Dendritic cell treated with granulocyte-macrophage colony-stimulating factor and Interleukin-4, amounts not matched to agents 40 ng/mL and 50 ng/mL, for 4 days (primary cell): ENCODE data around the gene SPSB1.
"Not testable (repeated sequence)": the region's sequence is repeated elsewhere in the genome, so short reads cannot be mapped to it uniquely, and the experiment has no call there.

Source experiments
- H3K27ac Mint-ChIP-seq: one replicate; pipeline ENCODE4 v1.8.0; 2022; ENCODE audit warnings: mild to moderate bottlenecking, mixed read lengths
- H3K27me3 Mint-ChIP-seq: one replicate; pipeline ENCODE4 v1.8.0; 2022; ENCODE audit warnings: mild to moderate bottlenecking, mixed read lengths
- H3K36me3 Mint-ChIP-seq: one replicate; pipeline ENCODE4 v1.8.0; 2022; ENCODE audit warnings: low read depth, mixed read lengths
- H3K4me1 Mint-ChIP-seq: one replicate; pipeline ENCODE4 v1.8.0; 2022; ENCODE audit warnings: low read depth, mixed read lengths
- H3K4me3 Mint-ChIP-seq: one replicate; pipeline ENCODE4 v1.8.0; 2022; ENCODE audit warnings: mild to moderate bottlenecking, moderate library complexity, mixed read lengths
- H3K9me3 Mint-ChIP-seq: one replicate; pipeline ENCODE4 v1.8.0; 2022; ENCODE audit warnings: mixed read lengths
- intact Hi-C: fragments of 100-400 bp; cut with micrococcal nuclease; formaldehyde crosslinking; loops from one replicate; pipeline ENCODE4 v1.15.0; 2022

The SPSB1 gene

DNA sequence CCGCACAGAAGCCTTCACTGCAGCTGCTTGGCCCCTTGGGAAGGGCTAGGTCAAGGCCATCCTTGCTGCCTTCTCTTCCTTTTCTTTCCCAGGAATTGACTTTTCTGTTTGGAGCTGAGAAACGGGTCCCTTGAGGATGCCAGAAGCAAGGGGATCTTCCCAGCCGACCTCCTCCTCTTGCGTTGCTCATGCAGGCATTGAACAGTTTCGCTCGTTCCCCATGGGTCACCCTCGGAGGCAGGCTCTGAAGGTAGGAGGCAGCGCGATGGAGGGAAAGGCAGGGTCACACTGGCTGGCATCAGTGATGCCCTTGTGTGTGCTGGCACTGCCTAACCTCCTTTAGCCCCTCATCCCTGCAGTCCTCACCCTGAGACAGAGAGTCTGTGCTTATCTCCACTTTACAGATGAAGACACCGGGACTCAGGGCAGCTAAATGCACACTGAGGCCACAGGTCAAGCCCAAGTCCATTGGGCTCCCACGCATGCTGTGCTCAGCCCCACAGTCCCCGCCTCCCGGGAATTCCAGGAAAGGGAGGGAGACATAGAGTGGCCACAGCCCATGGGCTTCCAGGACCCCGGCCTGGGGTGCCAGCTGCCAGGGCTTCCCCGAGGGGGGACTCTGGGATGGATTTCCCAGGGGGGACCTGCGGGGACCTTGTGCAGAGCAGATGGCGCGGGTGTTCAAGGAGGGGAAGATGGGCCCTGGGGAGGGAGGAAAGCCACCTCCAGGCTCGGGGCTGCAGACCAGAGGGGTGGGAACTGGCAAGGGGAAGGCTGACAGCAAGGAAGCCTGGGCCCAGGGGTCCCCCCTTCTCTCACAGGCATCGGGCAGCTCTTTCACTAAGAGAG is 90.2 kb downstream of the SPSB1 start:
- H3K9me3 Mint-ChIP-seq = peaks cover 11% of the 10 kb centered on the region
- H3K27ac Mint-ChIP-seq = no peak overlapping the region
- peaks cover 7% of the 10 kb centered on the region for H3K4me1 Mint-ChIP-seq
- intact Hi-C loops = no loop called here
- H3K36me3 Mint-ChIP-seq = no peaks in the 10 kb centered on the region
- H3K4me3 Mint-ChIP-seq = no peak overlapping the region
- H3K27me3 Mint-ChIP-seq = peaks cover 31% of the 10 kb centered on the region

DNA sequence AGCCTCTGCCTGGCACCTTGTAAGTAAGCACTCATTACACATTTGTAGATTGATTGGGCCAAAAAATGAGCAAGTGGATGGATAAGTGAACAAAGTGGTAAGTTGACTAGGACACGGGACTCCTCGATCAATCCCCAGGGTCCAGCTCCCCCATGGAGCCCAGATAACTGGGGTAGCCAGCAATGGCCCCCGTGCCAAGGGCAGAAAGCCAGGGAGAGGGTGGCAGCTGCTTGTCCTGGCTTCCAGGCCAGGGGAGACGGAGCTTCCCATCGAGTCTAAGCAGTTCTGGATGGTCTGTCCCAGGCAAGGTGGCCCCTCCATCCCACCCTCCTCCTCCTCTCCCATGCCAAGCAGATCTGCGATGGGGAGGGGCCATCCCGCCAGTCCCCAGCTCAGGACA is 91.4 kb downstream of the SPSB1 start:
- no peaks in the 10 kb centered on the region for H3K36me3 Mint-ChIP-seq
- H3K4me1 Mint-ChIP-seq = peaks cover 7% of the 10 kb centered on the region
- no peak overlapping the region for H3K4me3 Mint-ChIP-seq
- peaks cover 38% of the 10 kb centered on the region for H3K27me3 Mint-ChIP-seq
- H3K27ac Mint-ChIP-seq = no peak overlapping the region
- intact Hi-C loops = no loop called here
- H3K9me3 Mint-ChIP-seq = peaks cover 11% of the 10 kb centered on the region

DNA sequence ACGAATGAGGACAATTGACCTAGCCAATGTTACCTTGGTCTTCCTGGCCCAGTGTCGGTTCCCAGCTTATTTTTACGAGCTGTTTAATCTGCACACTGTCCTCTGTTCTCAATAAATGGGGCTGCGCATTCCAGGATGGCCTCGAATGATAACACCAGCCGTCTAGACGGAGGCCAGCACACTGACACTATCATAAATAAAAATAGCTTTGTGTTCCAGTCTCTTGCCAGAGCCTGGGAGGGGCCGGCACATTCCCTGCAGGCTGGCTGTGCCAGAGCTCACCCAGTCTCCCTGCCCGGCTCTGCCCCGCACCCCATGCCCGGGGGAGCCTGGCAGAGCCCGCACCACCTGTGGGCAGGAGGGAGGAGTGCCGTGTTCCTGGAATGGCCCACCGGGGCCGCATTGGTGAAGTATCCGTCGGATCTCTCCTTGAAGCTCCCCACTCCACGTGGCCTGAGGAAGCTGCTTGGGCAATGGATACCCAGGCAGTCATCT is 92.1 kb downstream of the SPSB1 start:
- no peak overlapping the region for H3K27ac Mint-ChIP-seq
- H3K9me3 Mint-ChIP-seq = peaks cover 6% of the 10 kb centered on the region
- H3K36me3 Mint-ChIP-seq = no peaks in the 10 kb centered on the region
- H3K27me3 Mint-ChIP-seq = peaks cover 35% of the 10 kb centered on the region
- no peak overlapping the region for H3K4me3 Mint-ChIP-seq
- intact Hi-C loops = no loop called here
- H3K4me1 Mint-ChIP-seq = peaks cover 7% of the 10 kb centered on the region

DNA sequence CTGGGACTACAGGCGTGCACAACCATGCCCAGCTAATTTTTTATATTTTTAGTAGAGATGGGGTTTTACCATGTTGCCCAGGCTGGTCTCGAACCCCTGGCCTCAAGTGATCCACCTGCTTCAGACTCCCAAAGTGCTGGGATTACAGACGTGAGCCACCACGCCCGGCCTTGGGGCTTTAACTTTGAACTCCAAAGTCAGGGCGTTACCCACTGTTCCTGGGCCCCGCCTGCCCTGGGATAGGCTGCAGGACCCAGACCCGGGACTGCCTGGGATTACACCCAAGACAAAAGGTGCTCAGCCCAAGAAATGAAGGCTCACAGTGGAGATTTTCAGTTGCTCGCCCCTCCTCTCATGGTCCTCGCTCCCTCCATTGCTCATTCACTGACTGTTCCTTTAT is 92.7 kb downstream of the SPSB1 start:
- H3K36me3 Mint-ChIP-seq, H3K27ac Mint-ChIP-seq, intact Hi-C loops, H3K9me3 Mint-ChIP-seq, H3K4me1 Mint-ChIP-seq, H3K4me3 Mint-ChIP-seq: not testable (repeated sequence)
- peaks cover 35% of the 10 kb centered on the region for H3K27me3 Mint-ChIP-seq

DNA sequence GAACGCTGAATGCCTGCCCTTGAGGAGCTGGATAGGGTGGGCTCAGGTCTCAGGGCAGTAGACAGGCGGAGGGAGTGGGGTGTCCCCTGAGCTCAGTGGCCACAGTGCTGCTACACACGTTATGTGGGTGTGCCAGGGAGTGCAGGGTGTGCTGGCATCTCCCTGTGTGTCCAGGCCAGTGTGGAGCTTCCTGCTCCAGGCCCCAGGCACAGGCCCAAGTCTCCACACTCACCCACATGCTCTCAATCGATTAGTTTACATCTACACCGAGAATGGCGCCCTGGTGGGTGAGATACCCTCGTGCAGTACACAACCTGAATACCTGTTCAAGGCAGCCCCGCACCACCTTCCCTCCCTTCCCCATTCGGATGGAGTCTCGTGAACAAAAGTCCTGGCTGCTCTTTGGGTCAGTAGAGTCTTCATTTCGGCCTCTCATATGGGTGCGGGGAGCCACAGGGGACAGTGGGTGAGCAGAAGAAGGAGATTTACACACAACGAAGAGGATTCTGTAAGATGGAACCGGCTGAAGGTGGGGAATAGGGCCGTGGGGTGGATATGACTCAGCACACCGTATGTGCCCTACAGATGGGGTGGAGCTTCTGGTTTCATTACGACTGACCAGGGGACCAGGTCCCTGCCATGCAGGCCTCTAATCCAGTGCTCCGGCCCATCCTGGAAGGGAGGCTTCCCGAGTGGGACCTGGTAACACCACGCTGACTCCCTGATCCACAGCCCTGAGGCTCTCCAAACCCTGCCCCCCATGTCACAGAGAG is 93.3 kb downstream of the SPSB1 start:
- Mint-ChIP-seq H3K27ac (no peak overlapping the region), H3K4me3 (no peak overlapping the region), H3K9me3 (no peaks in the 10 kb centered on the region), H3K4me1 (peaks cover 7% of the 10 kb centered on the region), H3K27me3 (peaks cover 40% of the 10 kb centered on the region), H3K36me3 (no peaks in the 10 kb centered on the region)
- intact Hi-C loops = no loop called here

DNA sequence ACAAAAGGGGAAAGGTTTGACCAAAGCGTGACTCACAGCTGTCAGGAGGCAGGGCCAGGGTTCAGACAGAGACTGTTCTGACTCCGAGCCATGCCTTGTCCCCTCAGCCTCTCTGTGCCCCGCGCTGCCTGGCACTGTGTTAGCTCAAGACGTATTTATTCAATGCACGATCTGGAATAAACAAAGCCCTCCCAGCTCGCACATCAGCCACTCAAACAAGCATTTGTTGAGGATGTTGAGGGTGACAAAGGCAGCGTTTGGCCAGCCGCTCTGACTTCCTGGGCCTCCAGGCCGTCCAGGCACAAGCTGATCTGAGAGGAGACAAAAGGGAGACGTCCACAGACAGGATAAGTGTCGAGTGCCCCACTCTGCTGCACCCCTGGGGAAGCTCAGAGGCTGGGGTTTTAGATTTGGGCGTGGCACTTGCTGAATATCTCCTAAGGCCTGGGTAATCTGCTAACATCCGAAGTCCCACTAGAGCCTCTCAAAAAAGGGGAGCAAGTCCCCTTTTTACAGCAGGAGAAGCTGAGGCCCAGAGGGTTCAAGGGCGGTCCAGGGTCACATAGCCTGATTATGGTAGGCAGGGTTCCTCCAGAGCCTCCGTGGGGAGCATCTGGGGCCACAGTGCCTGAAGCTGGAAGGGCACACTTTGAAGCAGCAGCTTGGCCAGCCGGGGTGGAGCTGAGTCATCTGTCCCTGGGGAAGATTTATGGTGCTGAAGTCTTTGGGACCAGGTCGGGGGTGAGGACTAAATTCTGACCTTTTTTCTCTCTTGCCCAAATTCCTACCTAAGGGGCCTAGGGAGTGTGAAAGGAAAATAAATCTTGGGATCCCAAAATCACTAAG is 95.9 kb downstream of the SPSB1 start:
- no peak overlapping the region for H3K4me3 Mint-ChIP-seq
- no peak overlapping the region for H3K27ac Mint-ChIP-seq
- H3K27me3 Mint-ChIP-seq = peaks cover 33% of the 10 kb centered on the region
- H3K9me3 Mint-ChIP-seq = no peaks in the 10 kb centered on the region
- peaks cover 7% of the 10 kb centered on the region for H3K4me1 Mint-ChIP-seq
- no peaks in the 10 kb centered on the region for H3K36me3 Mint-ChIP-seq
- intact Hi-C loops = no loop called here

DNA sequence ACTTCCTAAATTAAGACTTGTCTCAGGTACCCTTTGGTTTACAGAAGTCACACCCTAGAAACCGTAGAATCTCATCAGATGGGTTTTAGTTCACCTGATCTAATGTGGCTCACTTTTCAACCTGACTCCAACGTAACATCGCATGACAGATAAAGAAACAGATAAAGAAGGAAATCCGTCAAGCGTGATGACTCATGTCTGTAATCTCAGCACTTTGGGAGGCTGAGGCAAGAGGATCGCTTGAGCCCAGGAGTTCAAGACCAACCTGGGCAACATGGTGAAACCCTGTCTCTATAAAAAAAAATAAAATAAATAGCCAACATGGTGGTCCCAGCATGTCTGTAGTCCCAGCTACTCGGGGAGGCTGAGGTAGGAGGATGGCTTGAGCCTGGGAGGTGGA is 97.3 kb downstream of the SPSB1 start:
- Mint-ChIP-seq H3K4me3 (no peak overlapping the region), H3K9me3 (peaks cover 3% of the 10 kb centered on the region), H3K36me3 (no peaks in the 10 kb centered on the region), H3K27ac (no peak overlapping the region), H3K27me3 (peaks cover 33% of the 10 kb centered on the region), H3K4me1 (peaks cover 7% of the 10 kb centered on the region)
- intact Hi-C loops = no loop called here

DNA sequence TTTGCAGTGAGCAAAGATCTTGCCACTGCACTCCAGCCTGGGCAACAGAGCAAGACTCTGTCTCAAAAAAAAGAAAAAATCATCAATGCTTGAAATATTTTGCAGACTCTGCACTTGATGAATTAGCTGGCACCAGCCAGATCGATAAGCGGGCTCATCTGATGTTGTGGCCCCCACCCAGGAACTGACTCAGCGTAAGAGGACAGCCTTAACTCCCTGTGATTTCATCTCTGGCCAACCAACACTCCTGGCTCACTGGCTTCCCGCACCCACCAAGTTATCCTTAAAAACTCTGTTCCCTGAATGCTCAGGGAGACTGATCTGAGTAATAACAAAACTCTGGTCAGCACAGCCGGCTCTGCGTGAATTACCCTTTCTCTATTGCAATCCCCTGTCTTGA is 98.9 kb downstream of the SPSB1 start:
- Mint-ChIP-seq H3K27me3 (peaks cover 32% of the 10 kb centered on the region), H3K4me1 (no peaks in the 10 kb centered on the region), H3K27ac (no peak overlapping the region), H3K9me3 (peaks cover 9% of the 10 kb centered on the region), H3K36me3 (no peaks in the 10 kb centered on the region), H3K4me3 (no peak overlapping the region)
- intact Hi-C loops = no loop called here

DNA sequence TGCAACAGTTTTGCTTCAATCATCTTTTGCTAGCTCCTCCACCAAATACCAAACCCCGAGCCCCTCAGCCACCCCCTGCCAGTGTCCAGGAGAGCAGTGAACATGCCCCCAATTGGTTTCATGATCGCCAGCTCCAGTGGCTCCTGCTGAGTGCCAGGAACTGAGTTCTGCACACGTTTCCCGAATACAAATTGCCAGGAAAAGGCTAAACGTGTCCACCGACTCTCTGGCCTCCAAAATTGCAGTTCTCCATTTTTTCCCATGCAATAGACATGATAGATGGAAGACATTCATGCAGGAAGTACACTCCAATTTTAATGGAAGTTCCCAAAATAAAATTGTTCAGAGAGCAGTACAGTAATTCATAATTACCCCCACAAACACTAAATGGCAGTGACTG is 101.3 kb downstream of the SPSB1 start:
- H3K27ac Mint-ChIP-seq = no peak overlapping the region
- intact Hi-C loops = no loop called here
- H3K4me1 Mint-ChIP-seq = no peaks in the 10 kb centered on the region
- H3K9me3 Mint-ChIP-seq = peaks cover 9% of the 10 kb centered on the region
- no peaks in the 10 kb centered on the region for H3K36me3 Mint-ChIP-seq
- no peak overlapping the region for H3K4me3 Mint-ChIP-seq
- peaks cover 28% of the 10 kb centered on the region for H3K27me3 Mint-ChIP-seq

DNA sequence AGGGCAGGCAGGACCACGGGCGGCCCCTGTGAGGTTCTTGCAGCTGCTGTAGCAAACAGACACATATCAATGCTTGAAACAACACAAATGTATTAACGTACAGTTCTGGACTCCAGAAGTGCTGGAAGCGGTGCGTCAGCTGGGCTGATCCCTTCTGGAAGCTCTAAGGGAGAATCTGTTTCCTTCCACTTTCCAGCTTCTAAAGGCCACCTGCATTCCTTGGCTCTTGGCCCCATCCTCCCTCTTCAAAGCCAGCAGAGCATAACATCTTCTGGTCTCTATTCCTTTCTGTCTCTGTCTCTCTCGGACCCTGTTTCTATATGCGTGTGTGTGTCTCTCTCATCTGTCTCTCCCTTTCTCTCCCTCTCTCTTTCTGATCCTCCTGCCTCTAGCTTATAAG is 102.3 kb downstream of the SPSB1 start:
- H3K27me3 Mint-ChIP-seq = peaks cover 33% of the 10 kb centered on the region
- no peak overlapping the region for H3K4me3 Mint-ChIP-seq
- no peaks in the 10 kb centered on the region for H3K36me3 Mint-ChIP-seq
- peaks cover 9% of the 10 kb centered on the region for H3K9me3 Mint-ChIP-seq
- no peak overlapping the region for H3K27ac Mint-ChIP-seq
- intact Hi-C loops = no loop called here
- no peaks in the 10 kb centered on the region for H3K4me1 Mint-ChIP-seq

DNA sequence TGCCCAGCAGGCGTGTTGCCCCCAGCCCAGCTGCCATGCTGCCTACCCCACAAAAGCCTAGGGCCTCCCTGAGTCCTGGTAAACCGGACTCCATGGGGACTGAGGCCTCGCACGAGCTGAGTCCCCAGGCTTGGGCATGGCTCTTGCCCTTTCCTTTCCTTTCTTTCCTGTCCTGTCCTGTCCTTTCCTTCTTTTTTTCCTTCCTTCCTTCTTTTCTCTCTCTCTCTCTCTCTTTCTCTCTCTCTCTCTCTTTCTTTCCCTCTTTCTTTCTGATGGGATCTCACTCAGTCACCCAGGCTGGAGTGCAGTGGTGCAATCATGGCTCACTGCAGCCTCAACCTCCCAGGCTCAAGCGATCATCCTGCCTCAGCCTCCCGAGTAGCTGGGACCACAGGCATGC is 104.4 kb downstream of the SPSB1 start:
- H3K36me3 Mint-ChIP-seq = no peaks in the 10 kb centered on the region
- H3K27me3 Mint-ChIP-seq = peaks cover 38% of the 10 kb centered on the region
- intact Hi-C loops = no loop called here
- peaks cover 9% of the 10 kb centered on the region for H3K9me3 Mint-ChIP-seq
- H3K4me1 Mint-ChIP-seq = no peaks in the 10 kb centered on the region
- H3K4me3 Mint-ChIP-seq = no peak overlapping the region
- H3K27ac Mint-ChIP-seq = no peak overlapping the region

DNA sequence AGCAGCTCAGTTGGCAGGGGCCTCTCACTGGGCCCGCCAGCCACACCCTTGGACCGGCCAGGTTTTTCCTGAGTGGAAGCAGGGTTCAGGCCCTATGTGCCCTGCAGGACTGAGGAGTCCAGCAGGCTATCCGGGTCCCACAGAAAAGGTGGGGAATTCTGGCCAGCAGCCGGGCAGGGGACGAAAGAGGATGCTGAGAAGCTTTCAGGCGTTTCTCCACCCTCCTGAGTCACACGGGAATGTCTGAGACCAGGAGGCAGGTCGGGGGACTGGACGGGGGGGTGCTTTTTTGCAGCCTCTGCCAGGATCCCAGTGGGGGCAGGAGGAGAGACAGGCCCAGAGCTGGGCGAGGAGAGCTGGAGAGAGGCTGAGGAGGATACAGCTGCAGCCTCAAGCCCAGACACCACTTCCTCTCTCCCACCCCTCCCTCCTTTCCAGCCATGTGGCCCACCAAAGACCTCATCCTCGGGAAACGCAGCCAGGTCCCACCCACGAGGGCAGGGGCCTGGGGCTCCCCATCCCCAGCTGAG is 105.4 kb downstream of the SPSB1 start:
- peaks cover 9% of the 10 kb centered on the region for H3K9me3 Mint-ChIP-seq
- H3K27me3 Mint-ChIP-seq = peaks cover 38% of the 10 kb centered on the region
- no peak overlapping the region for H3K4me3 Mint-ChIP-seq
- no peaks in the 10 kb centered on the region for H3K4me1 Mint-ChIP-seq
- intact Hi-C loops = no loop called here
- H3K27ac Mint-ChIP-seq = no peak overlapping the region
- no peaks in the 10 kb centered on the region for H3K36me3 Mint-ChIP-seq

DNA sequence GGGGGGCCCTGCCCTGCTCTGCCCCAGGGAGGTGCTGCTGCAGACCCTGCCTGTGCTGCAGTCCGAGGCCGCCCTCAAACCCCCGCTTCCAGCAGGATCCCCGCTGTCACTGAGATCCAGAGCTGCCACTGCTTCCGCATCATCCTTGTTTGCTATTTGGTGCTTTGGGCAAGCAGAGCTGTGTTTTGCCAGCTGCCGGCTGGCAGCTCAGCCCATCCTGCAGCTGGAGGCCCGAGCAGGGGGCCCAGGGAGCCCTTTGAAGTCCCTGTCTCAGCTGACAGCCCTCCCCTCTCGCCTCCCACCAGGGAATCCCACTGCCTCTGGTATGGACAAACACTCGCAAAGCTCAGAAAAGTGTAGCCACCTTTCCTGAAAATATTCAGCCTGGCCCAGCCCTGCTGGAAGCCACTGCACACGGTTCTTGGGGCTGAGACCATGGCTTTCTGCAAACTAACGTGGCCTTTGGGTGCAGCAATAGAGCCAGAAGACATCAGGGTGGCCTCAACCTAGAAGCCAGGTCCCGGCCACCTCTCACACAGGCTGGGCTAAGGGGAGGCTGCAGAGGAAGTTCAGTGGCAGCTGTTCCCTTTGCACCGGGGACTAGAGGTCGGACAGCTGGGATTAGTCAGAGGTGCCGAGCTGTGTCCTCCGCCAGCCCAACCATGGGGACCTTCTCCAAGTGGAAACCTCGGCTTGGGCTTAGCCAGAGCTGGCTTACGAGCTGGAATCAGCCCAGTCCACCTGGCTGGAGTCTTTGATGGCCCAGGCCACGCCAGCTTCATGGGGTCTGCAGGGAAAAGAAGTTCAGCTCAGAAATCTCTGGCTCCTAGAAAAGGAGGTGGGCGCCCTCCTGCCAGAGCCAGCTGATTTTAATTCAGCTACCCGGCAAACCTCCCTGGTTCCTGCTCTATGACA is 107.1 kb downstream of the SPSB1 start:
- no peak overlapping the region for H3K4me3 Mint-ChIP-seq
- intact Hi-C loops = no loop called here
- H3K27ac Mint-ChIP-seq = no peak overlapping the region
- no peaks in the 10 kb centered on the region for H3K4me1 Mint-ChIP-seq
- no peaks in the 10 kb centered on the region for H3K36me3 Mint-ChIP-seq
- H3K9me3 Mint-ChIP-seq = peaks cover 8% of the 10 kb centered on the region
- peaks cover 30% of the 10 kb centered on the region for H3K27me3 Mint-ChIP-seq
